Fibroblast of skin of left quadriceps (primary cell): ENCODE data around the gene RNASE2.
"Not testable (repeated sequence)": the region's sequence is repeated elsewhere in the genome, so short reads cannot be mapped to it uniquely, and the experiment has no call there.

ENCODE experiments used
- DNase-seq, 2 experiments: peaks; one replicate each; pipeline ENCODE4 v3.0.0-alpha.2; 2013; ENCODE audit warnings: low read depth in 2 of 2

The RNASE2 gene

DNA sequence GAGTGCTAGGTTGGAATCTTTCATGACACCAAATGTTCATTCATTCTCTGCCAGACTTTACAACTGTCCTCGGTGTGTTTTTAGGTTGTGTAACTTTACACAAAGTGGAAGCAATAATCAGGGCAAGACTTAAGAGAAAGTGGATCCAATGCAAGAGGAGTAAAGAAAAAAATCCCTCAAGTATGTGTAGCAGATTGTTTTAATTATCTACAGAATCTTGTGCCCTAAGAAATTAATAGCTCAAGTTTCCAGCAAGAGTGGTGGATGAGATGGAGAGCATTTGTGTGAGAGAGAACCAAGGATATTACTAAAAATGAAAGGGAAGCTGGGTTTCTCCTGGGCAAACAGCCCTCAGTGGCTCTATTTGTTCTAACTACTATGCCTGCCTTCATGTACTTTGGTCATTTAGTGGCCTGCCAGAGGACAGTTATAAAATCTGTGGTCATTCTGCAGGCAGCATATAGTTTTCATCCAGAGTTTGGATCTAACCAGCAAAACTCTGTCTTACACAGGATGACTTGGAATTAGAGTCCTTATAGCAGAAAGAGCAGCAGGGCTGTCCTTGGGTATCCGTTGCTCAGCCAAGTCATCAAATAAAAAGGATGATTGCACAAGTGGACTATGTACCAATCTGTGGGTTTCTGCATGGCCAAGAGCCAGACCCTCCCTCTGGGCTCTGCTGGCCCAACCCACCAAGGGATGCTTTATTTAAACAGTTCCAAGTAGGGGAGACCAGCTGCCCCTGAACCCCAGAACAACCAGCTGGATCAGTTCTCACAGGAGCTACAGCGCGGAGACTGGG is at the start of gene RNASE2:
Gene RNASE2, plus strand, starts transcription at position 752 of the 802 bp plus-strand sequence. CDS start 285 bp downstream, outside the sequence.
- not testable (repeated sequence) for DNase-seq

DNA sequence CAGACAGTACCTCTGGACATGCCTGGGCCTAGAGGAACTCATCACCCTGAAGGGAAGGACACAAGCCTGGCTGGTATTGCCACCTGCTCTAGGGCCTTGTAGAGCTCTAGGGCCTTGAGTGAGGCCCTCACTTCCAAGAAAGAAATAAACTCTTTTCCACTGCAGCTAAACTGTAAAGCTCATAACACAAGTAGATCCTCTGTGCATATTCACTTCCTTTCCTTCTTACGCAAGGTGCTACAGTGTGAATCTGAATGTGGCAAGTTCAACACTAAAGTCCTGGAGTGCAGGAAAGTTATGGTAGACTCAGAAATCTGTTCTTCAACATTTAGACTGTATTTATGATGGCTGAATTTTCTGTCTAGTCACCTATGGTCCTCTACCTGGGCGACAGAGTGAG is 49.6 kb upstream of the RNASE2 start:
- no peak for DNase-seq

DNA sequence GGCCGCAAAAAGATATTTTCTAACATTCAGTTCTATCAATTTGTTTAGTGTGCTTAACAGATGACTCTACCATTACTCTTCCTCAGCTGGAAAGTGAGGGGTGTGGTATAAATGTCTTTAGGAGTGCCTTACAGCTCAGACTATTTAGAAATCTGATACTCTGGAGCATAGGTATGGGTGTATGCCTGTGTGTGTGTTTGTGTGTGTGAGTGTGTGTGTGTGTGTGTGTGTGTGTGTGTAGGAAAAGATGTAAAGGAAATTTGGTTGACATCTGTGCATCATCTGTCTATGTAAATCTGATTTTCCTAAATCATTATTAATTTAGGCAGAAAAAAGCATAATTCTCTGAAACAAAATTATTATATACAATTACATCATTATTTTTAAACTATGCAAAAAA is 48.1 kb upstream of the RNASE2 start:
- no peak for DNase-seq

DNA sequence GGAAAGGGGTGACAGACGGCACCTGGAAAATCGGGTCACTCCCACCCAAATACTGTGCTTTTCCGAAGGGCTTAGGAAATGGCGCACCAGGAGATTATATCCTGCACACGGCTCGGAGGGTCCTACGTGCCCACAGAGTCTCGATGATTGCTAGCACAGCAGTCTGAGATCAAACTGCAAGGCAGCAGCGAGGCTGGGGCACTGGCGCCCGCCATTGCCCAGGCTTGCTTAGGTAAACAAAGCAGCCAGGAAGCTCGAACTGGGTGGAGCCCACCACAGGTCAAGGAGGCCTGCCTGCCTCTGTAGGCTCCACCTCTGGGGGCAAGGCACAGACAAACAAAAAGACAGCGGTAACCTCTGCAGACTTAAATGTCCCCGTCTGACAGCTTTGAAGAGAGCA is 44.5 kb upstream of the RNASE2 start:
- not testable (repeated sequence) for DNase-seq

DNA sequence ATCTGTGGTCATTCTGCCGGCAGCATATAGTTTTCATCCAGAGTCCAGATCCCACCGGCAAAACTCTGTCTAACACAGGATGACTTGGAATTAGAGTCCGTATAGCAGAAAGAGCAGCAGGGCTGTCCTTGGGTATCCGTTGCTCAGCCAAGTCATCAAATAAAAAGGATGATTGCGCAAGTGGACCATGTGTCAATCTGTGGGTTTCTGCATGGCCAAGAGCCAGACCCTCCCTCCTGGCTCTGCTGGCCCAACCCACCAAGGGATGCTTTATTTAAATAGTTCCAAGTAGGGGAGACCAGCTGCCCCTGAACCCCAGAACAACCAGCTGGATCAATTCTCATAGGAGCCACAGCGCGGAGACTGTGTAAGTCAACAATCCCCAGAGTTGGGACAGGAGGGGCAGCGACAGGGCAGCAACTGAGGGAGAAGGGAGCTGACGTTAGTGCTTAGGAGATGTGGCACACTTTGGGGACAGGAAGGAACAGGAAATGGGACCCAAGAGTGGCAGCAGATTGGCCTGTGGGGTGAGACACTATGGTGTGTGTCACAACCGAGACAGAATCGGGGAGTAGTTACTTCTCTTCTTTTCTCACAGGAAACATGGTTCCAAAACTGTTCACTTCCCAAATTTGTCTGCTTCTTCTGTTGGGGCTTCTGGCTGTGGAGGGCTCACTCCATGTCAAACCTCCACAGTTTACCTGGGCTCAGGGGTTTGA is 36.1 kb upstream of the RNASE2 start:
- DNase-seq = not testable (repeated sequence)

DNA sequence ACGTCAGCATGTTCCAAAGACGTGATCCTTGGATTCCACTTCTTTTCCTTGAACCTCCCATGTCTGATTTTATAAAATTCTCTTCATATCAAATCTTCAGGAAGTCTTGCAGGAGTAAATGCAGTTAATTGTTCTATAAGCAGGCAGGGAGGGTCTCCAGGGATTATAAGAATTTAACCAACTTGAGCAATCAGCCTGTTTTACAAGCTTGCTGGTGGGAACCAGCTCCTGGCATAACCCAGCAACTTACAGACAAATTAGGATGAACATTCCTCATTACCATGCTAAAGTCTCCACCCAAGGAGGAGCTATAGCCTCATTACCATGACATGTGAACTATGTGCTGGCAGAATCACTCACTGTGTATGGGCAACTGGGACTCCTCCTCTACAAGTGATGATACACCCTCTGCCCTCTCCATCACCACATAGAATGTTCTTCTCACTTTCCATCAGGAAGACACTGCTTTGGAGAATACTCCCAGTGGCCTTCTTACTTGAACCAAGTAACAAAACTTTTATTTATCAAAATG is 31.5 kb upstream of the RNASE2 start:
- DNase-seq = not testable (repeated sequence)

DNA sequence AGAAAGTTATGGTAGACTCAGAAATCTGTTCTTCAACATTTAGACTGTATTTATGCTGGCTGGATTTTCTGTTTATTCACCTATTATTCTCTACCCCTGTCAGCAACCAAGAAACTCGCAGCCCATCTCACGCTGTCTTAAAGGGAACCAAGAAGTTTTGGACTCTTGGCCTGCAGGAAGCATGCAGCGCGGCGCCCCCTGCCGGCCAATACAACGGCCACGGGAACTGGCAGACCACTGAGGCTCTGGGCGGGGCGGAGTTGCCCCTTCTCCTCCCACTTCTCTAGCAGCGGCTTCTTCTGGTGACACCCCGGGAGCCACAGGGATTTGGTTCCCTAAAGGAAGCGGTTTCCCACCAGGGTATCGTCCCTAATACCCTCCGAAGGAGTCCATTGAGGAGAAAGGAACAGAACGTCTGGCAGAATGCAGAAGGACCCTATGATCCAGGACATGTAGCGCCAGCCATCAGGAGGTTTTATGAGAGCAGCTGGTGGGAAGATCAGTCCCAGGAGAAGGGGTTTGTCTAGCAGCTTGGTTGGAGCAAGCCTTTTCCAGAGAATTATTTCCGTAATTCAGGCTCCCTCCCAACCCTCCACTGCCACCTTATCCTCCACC is 21.0 kb upstream of the RNASE2 start:
- DNase-seq = no peak

DNA sequence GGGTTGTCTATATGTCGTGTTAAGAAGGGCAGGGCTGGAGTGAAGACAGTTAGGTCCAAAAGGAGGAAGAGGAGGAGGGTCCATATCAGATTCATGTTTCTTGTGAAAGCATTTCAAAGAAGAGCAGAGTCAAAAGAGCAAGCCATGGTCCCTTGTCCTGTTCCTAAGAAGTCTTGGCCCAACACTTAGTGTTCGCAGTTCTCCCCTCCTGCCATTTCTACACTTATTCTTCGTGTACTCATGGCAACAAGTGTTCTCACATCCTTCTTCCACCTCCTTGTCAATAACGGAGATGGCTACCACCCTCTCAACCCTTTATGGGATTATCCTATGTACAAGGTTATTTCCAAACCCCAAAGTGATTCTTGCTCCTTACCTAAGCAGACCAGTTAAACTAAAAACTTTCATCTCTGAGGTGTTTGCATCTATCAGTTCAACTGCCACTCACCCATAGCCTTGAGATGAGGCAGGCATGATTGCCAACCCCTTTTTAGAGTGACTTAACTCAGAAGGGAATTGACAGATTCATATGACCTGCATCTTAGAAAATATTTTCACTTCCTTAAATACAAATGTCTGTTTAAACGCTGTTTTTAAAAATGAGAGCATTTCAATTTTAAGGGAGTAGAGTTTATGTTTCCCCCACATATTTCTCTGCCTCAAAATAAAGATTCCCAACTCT is 19.8 kb upstream of the RNASE2 start:
- DNase-seq = no peak

DNA sequence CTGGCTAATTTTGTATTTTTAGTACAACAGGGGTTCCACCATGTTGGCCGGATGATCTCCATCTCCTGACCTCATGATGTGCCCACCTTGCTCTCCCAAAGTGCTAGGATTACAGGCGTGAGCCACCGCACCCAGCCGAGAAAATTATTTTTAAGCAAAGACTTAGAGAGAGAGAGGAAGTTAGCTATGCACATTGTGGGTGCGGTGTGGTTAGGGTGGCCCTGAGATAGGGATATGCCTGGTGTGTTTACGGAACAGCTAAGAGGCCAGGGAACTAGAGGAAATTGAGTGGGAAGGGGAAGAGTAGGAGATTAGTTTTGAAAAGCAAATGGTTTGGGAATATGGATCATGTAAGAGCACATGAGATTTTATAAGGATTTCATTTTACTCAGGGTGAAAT is 10.1 kb upstream of the RNASE2 start:
- DNase-seq = not testable (repeated sequence)

DNA sequence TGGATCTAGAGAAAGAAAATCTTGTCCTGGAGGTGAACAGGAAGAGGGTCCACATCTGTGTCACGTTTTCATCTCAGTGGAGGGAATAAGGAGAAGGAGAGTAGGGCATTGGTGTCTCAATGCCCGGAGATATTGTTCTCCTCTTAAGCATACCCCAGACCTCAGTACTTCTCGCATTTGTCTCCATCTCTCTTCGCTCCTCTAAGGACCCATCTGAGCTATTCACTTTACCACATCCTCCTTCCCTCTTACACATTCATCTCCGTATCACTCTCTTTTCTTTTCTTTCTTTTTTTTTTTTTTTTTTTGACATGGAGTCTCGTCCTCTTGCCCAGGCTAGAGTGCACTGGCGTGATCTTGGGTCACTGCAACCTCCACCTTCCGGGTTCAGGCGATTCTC is 8.6 kb upstream of the RNASE2 start:
- not testable (repeated sequence) for DNase-seq

DNA sequence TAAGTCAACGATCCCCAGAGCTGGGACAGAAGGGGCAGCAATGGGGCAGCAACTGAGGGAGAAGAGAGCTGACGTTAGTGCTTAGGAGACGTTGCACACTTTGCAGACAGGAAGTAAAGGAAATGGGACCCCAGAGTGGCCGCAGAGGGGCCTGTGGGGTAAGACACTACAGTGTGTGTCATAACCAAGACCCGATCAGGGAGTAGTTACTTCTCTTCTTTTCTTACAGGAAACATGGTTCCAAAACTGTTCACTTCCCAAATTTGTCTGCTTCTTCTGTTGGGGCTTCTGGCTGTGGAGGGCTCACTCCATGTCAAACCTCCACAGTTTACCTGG is 219 bp downstream of the RNASE2 start:
- DNase-seq = not testable (repeated sequence)

DNA sequence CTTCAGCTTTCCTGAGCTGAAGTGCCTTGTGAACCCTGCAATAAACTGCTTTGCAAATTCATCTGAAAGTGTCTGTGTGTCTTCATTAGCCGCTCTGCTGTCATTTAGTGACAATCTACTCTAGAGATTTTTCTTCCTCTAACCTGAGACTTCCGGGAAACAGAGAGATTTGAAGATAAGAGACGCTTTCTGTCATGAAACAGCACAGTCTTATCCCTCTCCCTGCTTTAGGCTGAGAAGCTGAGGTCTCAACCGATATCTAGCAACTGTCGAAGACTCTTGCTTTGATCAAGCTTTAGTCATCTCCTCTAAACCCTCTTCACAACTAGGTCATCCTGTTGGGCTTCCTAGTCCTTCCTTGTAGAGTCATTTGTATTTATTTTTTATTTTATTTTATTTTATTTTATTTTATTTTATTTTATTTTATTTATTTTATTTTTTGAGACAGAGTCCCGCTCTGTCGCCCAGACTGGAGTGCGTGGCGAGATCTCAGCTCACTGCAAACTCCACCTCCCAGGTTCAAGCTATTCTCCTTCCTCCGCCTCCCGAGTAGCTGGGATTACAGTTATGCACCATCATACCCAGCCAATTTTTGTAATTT is 1.2 kb downstream of the RNASE2 start:
- no peak for DNase-seq

DNA sequence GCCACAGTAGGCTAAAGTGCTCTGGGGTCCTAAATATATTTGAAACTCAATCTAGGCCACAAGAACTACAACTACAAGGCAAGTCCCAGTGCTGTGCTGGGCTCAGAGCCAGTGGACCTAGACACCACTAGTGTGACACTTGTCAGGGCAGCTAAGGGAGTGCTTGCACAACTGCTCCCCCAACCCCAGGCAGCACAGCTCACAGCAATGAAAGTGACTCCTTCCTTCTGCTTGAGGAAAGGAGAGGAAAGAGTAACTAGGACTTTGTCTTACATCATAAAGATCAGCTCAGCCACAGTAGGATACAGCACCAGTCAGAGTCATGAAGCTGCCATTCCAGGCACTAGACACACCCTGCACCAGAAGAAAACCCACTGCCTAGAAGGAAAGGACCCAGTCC is 3.7 kb downstream of the RNASE2 start:
- not testable (repeated sequence) for DNase-seq

DNA sequence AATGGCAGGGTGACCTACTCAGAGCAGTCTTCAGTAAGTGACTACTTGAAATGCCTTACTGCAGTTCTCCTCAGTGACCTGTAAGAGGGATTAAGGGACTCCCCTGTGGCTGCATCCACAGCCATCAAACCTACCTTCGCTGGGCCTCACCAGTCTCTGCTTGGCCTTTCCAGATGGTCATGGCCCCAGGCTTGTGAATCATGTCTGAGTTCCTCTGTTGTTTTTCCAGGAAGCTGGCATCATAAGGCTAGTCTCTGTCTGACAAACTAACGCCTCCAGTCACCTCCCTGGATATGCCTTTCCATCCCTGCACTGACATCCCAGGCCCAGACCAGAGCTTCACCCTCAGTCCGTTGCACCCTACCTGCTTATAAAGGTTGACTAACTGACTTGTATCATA is 14.0 kb downstream of the RNASE2 start:
- no peak for DNase-seq

DNA sequence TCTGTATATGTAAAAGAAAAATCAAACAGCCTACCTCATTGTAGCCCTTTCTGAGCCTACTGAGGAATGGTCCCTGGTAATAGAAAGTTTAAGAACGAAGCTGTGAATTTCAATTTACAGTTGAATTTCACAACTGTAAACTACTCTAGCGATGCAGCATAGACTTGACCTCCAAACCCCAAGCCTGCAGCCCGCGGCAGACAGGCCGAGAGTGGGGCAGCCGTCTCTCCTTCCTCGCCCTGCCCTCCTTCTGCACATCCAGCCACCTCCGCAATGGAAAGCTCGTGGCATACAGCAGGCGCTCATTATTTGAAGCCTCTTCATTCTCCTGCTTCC is 15.3 kb downstream of the RNASE2 start:
- DNase-seq = no peak

DNA sequence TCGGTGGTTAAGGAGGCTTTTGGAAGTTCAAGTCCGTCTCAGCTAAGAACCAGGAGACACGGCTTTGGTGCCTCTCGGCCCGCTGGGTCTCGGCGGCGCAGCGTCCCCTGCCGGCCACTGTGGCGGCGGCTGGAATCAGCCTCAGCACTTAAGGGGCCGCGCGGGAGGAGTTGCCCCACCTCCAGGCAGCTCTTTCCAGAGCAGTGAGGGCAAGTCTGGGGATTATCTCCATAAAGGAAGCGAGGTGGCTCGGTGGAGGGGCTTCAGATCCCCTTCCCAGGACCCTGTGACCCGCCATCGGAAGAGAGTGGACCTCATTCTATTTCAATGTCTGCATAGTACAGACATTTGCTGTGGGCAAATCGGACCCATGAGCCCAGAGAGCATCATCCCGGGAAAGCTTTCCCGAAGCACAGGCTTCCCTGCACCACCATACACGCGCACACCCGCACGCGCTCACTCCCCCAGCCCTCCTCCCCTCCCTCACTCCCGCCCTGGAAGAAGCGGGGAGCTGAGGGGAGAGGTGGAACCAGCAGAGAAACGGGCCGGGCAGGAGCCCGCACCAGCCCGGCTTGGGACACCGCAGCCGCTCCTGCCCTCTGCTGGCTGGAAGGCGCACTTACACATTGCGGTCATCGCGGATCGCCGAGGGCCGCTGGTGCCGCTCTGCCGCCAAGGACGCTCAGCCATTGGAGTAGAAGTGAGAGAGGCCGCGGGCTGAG is 15.9 kb downstream of the RNASE2 start:
- peak; percentile 61 to 68 for DNase-seq

DNA sequence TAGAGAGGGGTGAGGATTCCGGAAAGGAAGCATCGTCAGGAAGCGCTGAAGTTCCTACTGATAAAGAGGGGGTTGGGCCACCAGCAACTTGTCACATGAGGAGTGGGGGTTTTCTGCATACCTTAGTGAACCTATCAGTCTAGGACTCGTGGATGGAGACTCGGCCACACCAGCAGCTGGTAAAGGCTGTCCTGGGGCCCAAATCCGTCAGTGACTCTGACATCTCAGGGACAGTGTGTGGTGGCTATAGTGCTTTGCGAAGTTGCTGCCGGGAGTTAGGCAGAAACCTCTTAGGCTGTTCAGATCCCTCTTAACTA is 16.4 kb downstream of the RNASE2 start:
- DNase-seq = no peak

DNA sequence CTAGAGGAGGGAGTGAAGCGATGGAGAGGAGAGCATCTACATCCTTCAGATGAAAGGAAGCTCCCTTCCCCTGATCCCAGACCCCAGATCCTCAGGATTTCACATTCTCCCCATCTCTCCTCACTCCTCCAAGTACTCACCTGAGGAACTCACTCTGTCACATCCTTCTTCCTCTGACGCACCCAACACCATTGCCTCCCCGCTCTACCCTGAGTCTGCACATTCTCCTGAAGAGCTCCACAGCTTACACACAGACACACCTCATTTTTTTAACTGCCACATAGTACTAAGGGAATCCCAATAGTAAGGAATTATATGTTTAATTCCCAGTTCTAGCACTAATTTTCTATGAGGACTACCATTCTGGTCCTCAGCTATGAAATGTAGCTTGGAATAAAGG is 18.2 kb downstream of the RNASE2 start:
- DNase-seq = no peak

DNA sequence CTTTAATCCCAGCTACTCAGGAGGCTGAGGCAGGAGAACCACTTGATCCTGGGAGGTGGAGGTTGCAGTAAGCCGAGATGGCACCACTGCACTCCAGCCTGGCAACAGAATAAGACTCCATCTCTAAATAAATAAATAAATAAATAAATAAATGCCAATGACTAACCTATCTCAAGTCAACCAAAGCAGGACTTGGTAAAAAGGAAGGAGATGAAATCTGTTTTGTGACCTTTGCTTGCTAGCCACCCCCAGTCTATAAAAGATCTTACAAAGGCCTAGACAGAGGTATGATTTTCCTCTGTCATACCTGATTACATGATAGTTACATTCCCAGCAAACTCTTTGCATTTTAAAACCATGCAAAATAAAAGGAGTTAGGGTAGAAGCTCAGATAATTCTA is 21.0 kb downstream of the RNASE2 start:
- DNase-seq = no peak

DNA sequence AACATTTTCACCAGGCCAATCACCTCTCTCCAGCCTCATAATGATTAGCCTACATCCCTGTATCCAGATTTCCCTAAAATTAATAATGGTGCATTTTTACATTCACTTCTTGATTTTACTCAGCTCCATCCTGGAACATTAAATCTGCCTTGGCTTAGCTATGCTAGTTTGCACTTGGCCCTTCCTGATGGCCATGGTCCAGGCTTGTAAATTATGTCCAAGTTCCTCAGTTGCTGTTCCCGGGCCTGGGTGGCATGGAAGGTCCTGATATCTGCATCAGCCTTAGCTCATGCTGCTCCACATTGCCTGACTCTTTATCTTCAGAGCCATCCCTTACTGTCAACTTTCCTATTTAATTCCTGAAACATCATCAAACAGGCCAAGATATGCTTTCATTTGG is 23.4 kb downstream of the RNASE2 start:
- no peak for DNase-seq

DNA sequence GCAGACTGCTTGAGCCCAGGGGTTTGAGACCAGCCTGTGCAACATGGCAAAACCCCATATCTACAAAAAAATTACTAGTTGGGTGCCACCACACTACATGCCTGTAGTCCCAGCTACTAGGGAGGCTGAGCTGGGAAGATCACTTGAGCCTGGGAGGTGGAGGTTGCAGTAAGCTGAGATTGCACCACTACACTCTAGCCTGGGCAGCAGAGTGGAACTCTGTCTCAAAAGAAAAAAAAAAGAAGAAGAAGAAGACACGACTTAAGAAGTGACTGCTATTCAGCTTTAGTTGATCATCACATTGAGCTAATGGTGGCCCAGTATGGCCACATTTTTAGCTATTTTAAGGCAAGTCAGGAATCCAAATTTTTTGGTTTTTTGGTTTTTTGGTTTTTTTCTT is 25.6 kb downstream of the RNASE2 start:
- DNase-seq = no peak
